NK-92 (cell line): ENCODE data around the gene CSF1R.

Source experiments
- DNase-seq: peaks from one replicate; lab custom pipeline; 2025; ENCODE audit not compliant: unreplicated experiment; lab: John Stamatoyannopoulos, UW

CSF1R gene

GRCh38 chr5:150120617-150121447 lies 34.5 kb upstream of the CSF1R start:
- no peak for DNase-seq

GRCh38 chr5:150120062-150120441 lies 33.7 kb upstream of the CSF1R start:
- no peak for DNase-seq

- no peak for DNase-seq
These were observed 33.2 kb upstream of the CSF1R start for GRCh38 chr5:150119421-150120061.

GRCh38 chr5:150118561-150119229 lies 32.3 kb upstream of the CSF1R start:
- DNase-seq = no peak

- no peak for DNase-seq
These were observed 31.7 kb upstream of the CSF1R start for GRCh38 chr5:150117945-150118560.

- DNase-seq = no peak
These were observed 30.5 kb upstream of the CSF1R start for GRCh38 chr5:150116667-150117400.

- no peak for DNase-seq
These were observed 28.5 kb upstream of the CSF1R start for GRCh38 chr5:150114773-150115408.

- DNase-seq = no peak
These were observed 27.8 kb upstream of the CSF1R start for GRCh38 chr5:150114102-150114641.

- no peak for DNase-seq
These were observed 26.8 kb upstream of the CSF1R start for GRCh38 chr5:150113047-150113744.

- no peak for DNase-seq
These were observed 26.1 kb upstream of the CSF1R start for GRCh38 chr5:150112201-150113046.

- no peak for DNase-seq
These were observed 24.8 kb upstream of the CSF1R start for GRCh38 chr5:150111122-150111521.

GRCh38 chr5:150109921-150110320 lies 23.6 kb upstream of the CSF1R start:
- no peak for DNase-seq

GRCh38 chr5:150108711-150109514 lies 22.6 kb upstream of the CSF1R start:
- DNase-seq = no peak

- DNase-seq = no peak
These were observed 21.6 kb upstream of the CSF1R start for GRCh38 chr5:150107909-150108447.

GRCh38 chr5:150106674-150107426 lies 20.5 kb upstream of the CSF1R start:
- DNase-seq = no peak

- no peak for DNase-seq
These were observed 19.7 kb upstream of the CSF1R start for GRCh38 chr5:150105928-150106615.
